H1 (cell line): ENCODE measurements around the gene MKX. TPM values are rescaled to one million over a fixed set of nuclear protein-coding genes. Genes with fewer than 3 reads are reported as not detected.

Experiments
- CTCF ChIA-PET: fragments of 300-600 bp; sonication (Branson Sonifier 250); formaldehyde crosslinking; loops from one replicate; lab custom pipeline; 2021; ENCODE audit not compliant: partially characterized antibody; lab: Charles Lee
- POLR2A ChIA-PET: fragments of 300-600 bp; sonication (Branson Sonifier 250); formaldehyde crosslinking; loops from one replicate; lab custom pipeline; 2021; ENCODE audit warnings: inconsistent platforms; ENCODE audit not compliant: partially characterized antibody; lab: Charles Lee
- DNase-seq, 2 experiments: peaks; one replicate each; pipeline versions ENCODE4 v3.0.0 to v3.0.0-alpha.2; 2010 to 2022; ENCODE audit warnings: low spot score in 2 of 2, low read depth in 1 of 2, mixed read lengths in 1 of 2
- FAIRE-seq: peaks from 2 replicates; lab custom pipeline; 2011; peaks lifted over from hg19 to GRCh38; lab: Jason Lieb, UNC
- H2AFZ ChIP-seq: 2 replicates; pipeline ENCODE4 v1.8.1; 2012; ENCODE audit warnings: low read length, inconsistent platforms
- H2AK5ac ChIP-seq: 2 replicates; pipeline ENCODE4 v1.6.1; 2013; ENCODE audit warnings: low read depth, low read length
- H2BK120ac ChIP-seq: replicated peaks from 2 replicates; pipeline ENCODE3; 2013; ENCODE audit warnings: low read depth, low read length, inconsistent platforms
- H2BK12ac ChIP-seq: 2 replicates; pipeline ENCODE4 v1.6.1; 2013; ENCODE audit warnings: low read depth, low read length
- H2BK15ac ChIP-seq: 2 replicates; pipeline ENCODE4 v1.6.1; 2013; ENCODE audit warnings: low read length
- H2BK20ac ChIP-seq: 2 replicates; pipeline ENCODE4 v1.6.1; 2013; ENCODE audit warnings: low read length
- H2BK5ac ChIP-seq: 2 replicates; pipeline ENCODE4 v1.6.1; 2013; ENCODE audit warnings: low read depth, low read length
- H3K14ac ChIP-seq: 2 replicates; pipeline ENCODE4 v1.6.1; 2013; ENCODE audit warnings: inconsistent platforms; ENCODE audit not compliant: insufficient read length
- H3K18ac ChIP-seq: 2 replicates; pipeline ENCODE4 v1.6.1; 2013; ENCODE audit warnings: low read length; ENCODE audit errors: extremely low read depth
- H3K23ac ChIP-seq: 2 replicates; pipeline ENCODE4 v1.6.1; 2013; ENCODE audit warnings: inconsistent platforms; ENCODE audit not compliant: insufficient read length
- H3K23me2 ChIP-seq: 2 replicates; pipeline ENCODE4 v1.6.1; 2013; ENCODE audit warnings: low read depth, low read length
- H3K27ac ChIP-seq: 2 replicates; pipeline ENCODE4 v1.6.1; 2011; ENCODE audit warnings: low read depth, low read length, inconsistent platforms
- H3K27me3 ChIP-seq, 4 experiments: replicated peaks in 1 of 4; 1 replicate in 1 of 4; 2 replicates in 3 of 4; pipeline versions ENCODE4 v1.6.1 to v1.8.1; 2011 to 2013; ENCODE audit warnings: low read length in 3 of 4, mild to moderate bottlenecking in 3 of 4, inconsistent platforms in 2 of 4, mixed read lengths in 2 of 4, moderate library complexity in 1 of 4; ENCODE audit not compliant: control insufficient read depth in 3 of 4, insufficient read depth in 3 of 4; ENCODE audit errors: extremely low read depth in 1 of 4
- H3K36me3 ChIP-seq, 4 experiments: 2 replicates each; pipeline versions ENCODE4 v1.6.1 to v1.8.1; 2011 to 2013; ENCODE audit warnings: mild to moderate bottlenecking in 4 of 4, low read length in 3 of 4, moderate library complexity in 2 of 4, control low read depth in 1 of 4, inconsistent platforms in 1 of 4; ENCODE audit not compliant: insufficient read depth in 4 of 4, control insufficient read depth in 2 of 4
- H3K4ac ChIP-seq: replicated peaks from 2 replicates; pipeline ENCODE3; 2013; ENCODE audit warnings: low read length, low read depth, mixed read lengths, inconsistent platforms; ENCODE audit not compliant: insufficient read length
- H3K4me1 ChIP-seq, 4 experiments: replicated peaks in 1 of 4; 1 replicate in 1 of 4; 2 replicates in 3 of 4; pipeline versions ENCODE4 v1.6.1 to v1.8.1; 2011 to 2013; ENCODE audit warnings: low read length in 3 of 4, inconsistent platforms in 2 of 4, mixed read lengths in 1 of 4; ENCODE audit not compliant: insufficient read depth in 4 of 4, control insufficient read depth in 3 of 4
- H3K4me2 ChIP-seq, 2 experiments: 2 replicates each; pipeline versions ENCODE4 v1.6.1 to v1.8.1; 2011 to 2013; ENCODE audit warnings: low read depth in 2 of 2, low read length in 2 of 2, control low read depth in 1 of 2, inconsistent platforms in 1 of 2, mild to moderate bottlenecking in 1 of 2; ENCODE audit not compliant: insufficient read depth in 1 of 2
- H3K4me3 ChIP-seq, 4 experiments: fragments of 200-600, 300-600 bp in 1 of 4; sonication (generic), shearing (Covaris generic), sonication (Bioruptor Twin) in 1 of 4; 2 replicates each; pipeline versions ENCODE4 v1.5.1 to v1.8.1; 2011 to 2016; ENCODE audit warnings: low read length in 4 of 4, low read depth in 3 of 4, control low read depth in 2 of 4, inconsistent platforms in 2 of 4, mild to moderate bottlenecking in 2 of 4, mixed read lengths in 1 of 4, moderate library complexity in 1 of 4; ENCODE audit not compliant: insufficient read depth in 2 of 4; ENCODE audit errors: extremely low read depth in 1 of 4
- H3K56ac ChIP-seq: replicated peaks from 2 replicates; pipeline ENCODE3; 2013; ENCODE audit warnings: low read depth, mild to moderate bottlenecking, mixed read lengths, low read length, inconsistent platforms; ENCODE audit not compliant: insufficient read length
- H3K79me1 ChIP-seq: 2 replicates; pipeline ENCODE4 v1.6.1; 2013; ENCODE audit warnings: low read depth, low read length, control low read depth
- H3K79me2 ChIP-seq, 2 experiments: 2 replicates each; pipeline versions ENCODE4 v1.6.1 to v1.8.1; 2012 to 2013; ENCODE audit warnings: low read length in 2 of 2, mild to moderate bottlenecking in 2 of 2, inconsistent platforms in 1 of 2; ENCODE audit not compliant: insufficient read depth in 2 of 2, control insufficient read depth in 1 of 2
- H3K9ac ChIP-seq, 4 experiments: replicated peaks in 1 of 4; 1 replicate in 1 of 4; 2 replicates in 3 of 4; pipeline versions ENCODE4 v1.6.1 to v1.8.1; 2011 to 2013; ENCODE audit warnings: low read depth in 3 of 4, low read length in 3 of 4, control low read depth in 2 of 4, mild to moderate bottlenecking in 2 of 4, moderate library complexity in 2 of 4, inconsistent platforms in 1 of 4; ENCODE audit errors: extremely low read depth in 1 of 4
- H3K9me3 ChIP-seq, 2 experiments: 2 replicates each; pipeline versions ENCODE4 v1.6.1 to v1.8.1; 2012 to 2013; ENCODE audit warnings: mild to moderate bottlenecking in 2 of 2, moderate library complexity in 2 of 2, control low read depth in 1 of 2, inconsistent platforms in 1 of 2, low read depth in 1 of 2, low read length in 1 of 2, mixed read lengths in 1 of 2; ENCODE audit not compliant: insufficient read depth in 2 of 2
- H4K20me1 ChIP-seq, 2 experiments: replicated peaks in 1 of 2; 2 replicates each; pipeline versions ENCODE3 to v1.8.1; 2011 to 2013; ENCODE audit warnings: inconsistent platforms in 2 of 2, low read length in 2 of 2, mild to moderate bottlenecking in 1 of 2; ENCODE audit not compliant: insufficient read depth in 2 of 2, control insufficient read depth in 1 of 2
- H4K5ac ChIP-seq: 2 replicates; pipeline ENCODE4 v1.6.1; 2013; ENCODE audit warnings: low read length, low read depth, mixed read lengths, inconsistent platforms; ENCODE audit not compliant: insufficient read length
- H4K8ac ChIP-seq: 2 replicates; pipeline ENCODE4 v1.8.0; 2013; ENCODE audit warnings: mild to moderate bottlenecking, moderate library complexity, low read length, inconsistent platforms; ENCODE audit not compliant: insufficient read depth; ENCODE audit errors: extremely low read depth
- H4K91ac ChIP-seq: replicated peaks from 2 replicates; pipeline ENCODE3; 2013; ENCODE audit warnings: low read length, mixed read lengths, inconsistent platforms; ENCODE audit not compliant: insufficient read length
- BCL11A ChIP-seq, 2 experiments: IDR thresholded peaks; one replicate each; pipeline ENCODE4 v1.6.1; 2011; ENCODE audit warnings: low read depth in 2 of 2, low read length in 2 of 2, mild to moderate bottlenecking in 2 of 2
- CHD1 ChIP-seq: IDR thresholded peaks from 2 replicates; pipeline ENCODE4 v1.6.1; 2012; ENCODE audit warnings: low read depth, low read length, improper control_type of control experiment
- EGR1 ChIP-seq: IDR thresholded peaks from 2 replicates; pipeline ENCODE4 v1.6.1; 2011; ENCODE audit warnings: low read depth, low read length, borderline replicate concordance
- EP300 ChIP-seq, 2 experiments: IDR thresholded peaks; 1 replicate in 1 of 2; 2 replicates in 1 of 2; pipeline ENCODE4 v1.6.1; 2011 to 2012; ENCODE audit warnings: low read depth in 2 of 2, low read length in 2 of 2, mild to moderate bottlenecking in 2 of 2, borderline replicate concordance in 1 of 2, inconsistent platforms in 1 of 2, moderate library complexity in 1 of 2
- EZH2 ChIP-seq: fragments of 200-600 bp; sonication (generic); IDR thresholded peaks from 2 replicates; pipeline ENCODE4 v1.7.1; 2012; ENCODE audit warnings: low read depth, mild to moderate bottlenecking, moderate library complexity, low read length, inconsistent platforms; ENCODE audit not compliant: severe bottlenecking
- HDAC2 ChIP-seq, 2 experiments: fragments of 300-600 bp in 1 of 2; sonication (generic) in 1 of 2; IDR thresholded peaks; 2 replicates each; pipeline ENCODE4 v1.6.1; 2011 to 2012; ENCODE audit warnings: low read depth in 2 of 2, low read length in 2 of 2, mild to moderate bottlenecking in 2 of 2, moderate library complexity in 2 of 2, borderline replicate concordance in 1 of 2, inconsistent platforms in 1 of 2
- JUND ChIP-seq: IDR thresholded peaks from 2 replicates; pipeline ENCODE4 v1.6.1; 2011; ENCODE audit warnings: mild to moderate bottlenecking, improper control_type of control experiment, low read length
- KDM5A ChIP-seq: fragments of 200-600 bp; IDR thresholded peaks from 2 replicates; pipeline ENCODE4 v1.7.1; 2012; ENCODE audit warnings: mild to moderate bottlenecking, low read length, inconsistent platforms, mixed read lengths
- SIX5 ChIP-seq: IDR thresholded peaks from 2 replicates; pipeline ENCODE4 v1.6.1; 2011; ENCODE audit warnings: mild to moderate bottlenecking, low read depth, low read length
- SRF ChIP-seq: IDR thresholded peaks from 2 replicates; pipeline ENCODE4 v1.6.1; 2011; ENCODE audit warnings: mild to moderate bottlenecking, low read depth, low read length, moderate library complexity
- SUZ12 ChIP-seq: fragments of 200-600 bp; sonication (generic); IDR thresholded peaks from 2 replicates; pipeline ENCODE4 v1.6.1; 2012; ENCODE audit warnings: mild to moderate bottlenecking, inconsistent platforms, low read length, moderate library complexity, mixed read lengths
- TAF7 ChIP-seq: optimal IDR thresholded peaks from 2 replicates; pipeline ENCODE3; 2011; ENCODE audit warnings: low read depth, mild to moderate bottlenecking, inconsistent platforms, low read length, moderate library complexity, borderline replicate concordance
- YY1 ChIP-seq: IDR thresholded peaks from 2 replicates; pipeline ENCODE4 v1.6.1; 2011; ENCODE audit warnings: low read depth, mild to moderate bottlenecking, low read length
- ZNF274 ChIP-seq: IDR thresholded peaks from 2 replicates; pipeline ENCODE4 v1.7.0; 2012; ENCODE audit warnings: low read length, borderline replicate concordance; ENCODE audit errors: extremely low read depth
- WGBS, 2 experiments: shearing (Covaris generic) in 1 of 2; methylation state at CpG; one replicate each; pipeline versions ENCODE4 v1.1.6 to v1.1.7; 2013 to 2015; ENCODE audit warnings: low lambda C conversion rate in 2 of 2, mixed read lengths in 2 of 2, inconsistent platforms in 1 of 2, low coverage in 1 of 2, missing lambda C conversion rate in 1 of 2; ENCODE audit not compliant: insufficient replicate concordance in 2 of 2, insufficient coverage in 1 of 2, insufficient read length in 1 of 2; ENCODE audit errors: extremely low coverage in 1 of 2, missing lambda C conversion rate in 1 of 2; 5-methylcytosine and 5-hydroxymethylcytosine counted together
- polyA plus RNA-seq, 7 experiments: library from polyadenylated mRNA; depleted of rRNA in 3 of 7; stranded (reverse) in 5 of 7; unstranded in 2 of 7; fragments of >200 nt in 5 of 7; fragments of 200-250 nt in 2 of 7; gene quantifications; 1 replicate in 5 of 7; 2 replicates in 1 of 7; 4 replicates in 1 of 7; pipeline versions ENCODE4 v1.2.1 to v1.2.3, GENCODE V29; 2011 to 2013; ENCODE audit warnings: missing spikeins in 2 of 7, mixed read lengths in 2 of 7
- total RNA-seq: library from RNA; stranded (reverse); fragmentation: NEBNext Ultra II Directional; extraction: Animal tissue kit (Norgen Biotek cat#: 25700); gene quantifications from 2 replicates; pipeline ENCODE4 v1.2.1, GENCODE V29; 2021

MKX gene
- total and polyA plus RNA-seq, 2 of the 8 experiments (the other 6 are each of a cell fraction or from before 2014, with no cell fraction given), result 0.21 to 1.3 TPM

- no peaks in the 10 kb centered on the region for H3K27me3 ChIP-seq
- H4K8ac ChIP-seq, result no peak overlapping the region
- H2BK5ac ChIP-seq, result no peak overlapping the region
- H2BK12ac ChIP-seq, result no peak overlapping the region
- H2AK5ac ChIP-seq, result no peak overlapping the region
- H3K23ac ChIP-seq, result no peak overlapping the region
- no peak overlapping the region for H3K56ac ChIP-seq
- H4K91ac ChIP-seq, result no peak overlapping the region
- H3K4me1 ChIP-seq, result no peaks in the 10 kb centered on the region; a peak in 1 of 7 replicates
- no peak overlapping the region for H3K9ac ChIP-seq
- no peak overlapping the region for H2AFZ ChIP-seq
- no peak overlapping the region for H3K14ac ChIP-seq
- no peak overlapping the region for H2BK15ac ChIP-seq
- H3K79me1 ChIP-seq, result no peaks in the 10 kb centered on the region
- H3K4me3 ChIP-seq, result no peak overlapping the region
- H3K4ac ChIP-seq, result no peak overlapping the region
- H3K9me3 ChIP-seq, result no peaks in the 10 kb centered on the region
- no peak overlapping the region for H2BK120ac ChIP-seq
- H3K27ac ChIP-seq, result no peak overlapping the region
- POLR2A ChIA-PET, result no interaction called here
- FAIRE-seq (no peak), DNase-seq (no peak)
- 96% methylated on average over 7 of the region's 7 CpGs; no CpG with 5 or more reads in 1 of the 2 experiments for WGBS, 2 experiments
- no peaks in the 10 kb centered on the region for H3K36me3 ChIP-seq
- H3K18ac ChIP-seq, result no peak overlapping the region
- no peak overlapping the region for H4K5ac ChIP-seq
- H4K20me1 ChIP-seq, result no peaks in the 10 kb centered on the region
- no peak overlapping the region for H3K4me2 ChIP-seq
- CTCF ChIA-PET, result interaction anchor here (0.9 to 3.1 kb wide), 7 partner anchors 10 to 155 kb away, joined by 3 to 15 read pairs (median 3); no protein-coding TSS in a partner anchor
- no peak overlapping the region for H2BK20ac ChIP-seq
- no peaks in the 10 kb centered on the region for H3K23me2 ChIP-seq
- no peaks in the 10 kb centered on the region for H3K79me2 ChIP-seq
- TF ChIP-seq EGR1 (no peak), ZNF274 (no peak), CHD1 (no peak), EP300 (IDR thresholded peaks at IDR 0.05; ENCODE audit: borderline replicate concordance in 1 of 2, low read depth in 2 of 2, low read length in 2 of 2) (no peak), JUND (no peak), SUZ12 (no peak), TAF7 (no peak), KDM5A (no peak), HDAC2 (IDR thresholded peaks at IDR 0.05; ENCODE audit: borderline replicate concordance in 1 of 2, low read depth in 2 of 2, low read length in 2 of 2) (no peak), SRF (no peak), EZH2 (no peak), SIX5 (no peak), YY1 (no peak), BCL11A (IDR thresholded peaks at IDR 0.05; ENCODE audit: low read depth in 2 of 2, low read length in 2 of 2) (no peak)
These were observed 86.8 kb downstream of the MKX start for GRCh38 chr10:27658788-27659187.
